PC-3 (cell line): ENCODE measurements around the gene LAG3. TPM values are rescaled to one million over a fixed set of nuclear protein-coding genes. Genes with fewer than 3 reads are reported as not detected.

Experiments used
- ATAC-seq: fragments of 200-7000 bp; cut with Tn5 transposase; 2 replicates; pipeline ENCODE4 v1.9.1; 2020; ENCODE audit warnings: mild to moderate bottlenecking, moderate library complexity
- BruUV-seq: library from RNA; stranded (reverse); fragments of 400-500 nt; replicated peaks from 2 replicates; lab custom pipeline; 2021; lab: Mats Ljungman, UMichigan
- CTCF ChIA-PET: fragments of 300-600 bp; sonication (Branson Sonifier 250); formaldehyde crosslinking; loops from one replicate; lab custom pipeline; 2022; ENCODE audit warnings: antibody characterized with exemption; lab: Charles Lee
- POLR2A ChIA-PET: fragments of 300-600 bp; sonication (Branson Sonifier 250); formaldehyde crosslinking; loops from one replicate; lab custom pipeline; 2022; ENCODE audit warnings: antibody characterized with exemption; ENCODE audit not compliant: unreplicated experiment; lab: Charles Lee
- DNase-seq: peaks from one replicate; pipeline ENCODE4 v3.0.0-alpha.2; 2015
- H2AFZ ChIP-seq: fragments of 300-600 bp; sonication (generic); 2 replicates; pipeline ENCODE4 v1.6.0; 2016; ENCODE audit warnings: antibody characterized with exemption, low read length
- H3F3A ChIP-seq: fragments of 300-600 bp; sonication (generic); one replicate; pipeline ENCODE4 v1.6.0; 2017; ENCODE audit warnings: antibody characterized with exemption, low read length, control low read depth, mild to moderate bottlenecking; ENCODE audit not compliant: unreplicated experiment
- H3K27ac ChIP-seq: fragments of 300-600 bp; sonication (generic); 2 replicates; pipeline ENCODE4 v1.5.1; 2016; ENCODE audit warnings: mild to moderate bottlenecking, low read length
- H3K27me3 ChIP-seq: fragments of 300-600 bp; sonication (generic); 2 replicates; pipeline ENCODE4 v1.6.1; 2016; ENCODE audit warnings: low read length, mixed read lengths
- H3K36me3 ChIP-seq: fragments of 300-600 bp; sonication (generic); 2 replicates; pipeline ENCODE4 v1.6.1; 2016; ENCODE audit warnings: low read depth, mixed run types, low read length, mixed read lengths
- H3K4me1 ChIP-seq: fragments of 300-600 bp; sonication (generic); 2 replicates; pipeline ENCODE4 v1.5.1; 2016; ENCODE audit warnings: low read length; ENCODE audit not compliant: insufficient read depth
- H3K4me2 ChIP-seq: fragments of 300-600 bp; sonication (generic); 2 replicates; pipeline ENCODE4 v1.6.0; 2016; ENCODE audit warnings: low read length
- H3K4me3 ChIP-seq: fragments of 300-600 bp; sonication (generic); 2 replicates; pipeline ENCODE4 v1.5.1; 2016; ENCODE audit warnings: mild to moderate bottlenecking, low read length, mixed read lengths
- H3K79me2 ChIP-seq: fragments of 300-600 bp; sonication (generic); 2 replicates; pipeline ENCODE4 v1.6.1; 2017; ENCODE audit warnings: low read length, mixed read lengths
- H3K9ac ChIP-seq: fragments of 300-600 bp; sonication (generic); 2 replicates; pipeline ENCODE4 v1.6.0; 2016; ENCODE audit warnings: mild to moderate bottlenecking, low read length
- H3K9me2 ChIP-seq: fragments of 300-600 bp; sonication (generic); replicated peaks from 2 replicates; pipeline ENCODE4 v1.6.1; 2016; ENCODE audit warnings: mixed run types, low read length, mixed read lengths
- H3K9me3 ChIP-seq: fragments of 300-600 bp; sonication (generic); 2 replicates; pipeline ENCODE4 v1.6.1; 2016; ENCODE audit warnings: low read length, mixed read lengths
- H4K20me1 ChIP-seq: fragments of 300-600 bp; sonication (generic); 2 replicates; pipeline ENCODE4 v1.6.1; 2016; ENCODE audit warnings: low read length, mixed read lengths
- EZH2 ChIP-seq: fragments of 300-600 bp; sonication (generic); IDR thresholded peaks from one replicate; pipeline ENCODE4 v1.6.1; 2017; ENCODE audit warnings: antibody characterized with exemption, mild to moderate bottlenecking, low read length; ENCODE audit not compliant: unreplicated experiment
- EZH2phosphoT487 ChIP-seq: fragments of 300-600 bp; sonication (generic); IDR thresholded peaks from 2 replicates; pipeline ENCODE4 v1.6.1; 2018; ENCODE audit warnings: mild to moderate bottlenecking, antibody characterized with exemption, low read length, borderline replicate concordance
- intact Hi-C: fragments of 100-400 bp; cut with micrococcal nuclease; formaldehyde crosslinking; loops from 2 replicates; pipeline ENCODE4 v1.9.0; 2023
- total RNA-seq: library from RNA; depleted of rRNA; stranded (reverse); fragments of >200 nt; gene quantifications from 2 replicates; pipeline ENCODE4 v1.2.3, GENCODE V29; 2014
- TF ChIP-seq, protein P1 (sequence below): fragments of 300-600 bp; sonication (generic); conservative IDR thresholded peaks from 2 replicates; pipeline ENCODE4 v1.5.1; 2017; ENCODE audit warnings: antibody characterized with exemption, low read depth, mild to moderate bottlenecking, low read length

LAG3 gene
- total RNA-seq, 1 experiment from 2014 or later = 0.58 TPM

DNA sequence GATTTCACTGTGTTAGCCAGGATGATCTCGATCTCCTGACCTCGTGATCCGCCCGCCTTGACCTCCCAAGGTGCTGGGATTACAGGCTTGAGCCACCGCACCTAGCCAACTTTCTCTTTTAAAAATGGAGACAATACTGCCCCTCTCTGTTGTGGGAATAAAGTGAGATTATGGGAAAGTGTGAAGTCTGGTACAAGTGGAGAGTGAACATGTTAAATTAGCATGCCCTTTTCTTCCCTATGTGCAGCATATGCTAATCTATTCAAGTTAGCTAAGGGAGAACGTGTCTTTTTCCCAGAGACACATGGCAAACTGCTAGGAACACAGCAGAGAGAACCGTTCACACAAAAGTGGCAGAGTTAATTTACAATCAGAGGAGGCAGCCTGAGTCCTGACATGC lies 47.0 kb upstream of the LAG3 start:
- Histone ChIP-seq H2AFZ (no peak overlapping the region), H3K9ac (no peak overlapping the region), H3K4me2 (0 out of 2 replicates have a peak overlapping the region, but pooled peaks have one; percentile 19), H3K9me2 (no peaks in the 10 kb centered on the region), H3K4me3 (no peak overlapping the region), H3F3A (no peaks in the 10 kb centered on the region), H4K20me1 (no peaks in the 10 kb centered on the region), H3K36me3 (peaks cover 8% of the 10 kb centered on the region; the same call in 1 of the 2 replicates), H3K4me1 (peaks cover 17% of the 10 kb centered on the region), H3K27me3 (no peaks in the 10 kb centered on the region), H3K79me2 (peaks cover 13% of the 10 kb centered on the region), H3K9me3 (no peaks in the 10 kb centered on the region), H3K27ac (no peak overlapping the region)
- intact Hi-C loops = no loop called here
- POLR2A ChIA-PET = no interaction called here
- ATAC-seq (no peak), DNase-seq (no peak)
- TF ChIP-seq EZH2 (no peak), EZH2phosphoT487 (no peak)
- TF ChIP-seq, protein P1, sequence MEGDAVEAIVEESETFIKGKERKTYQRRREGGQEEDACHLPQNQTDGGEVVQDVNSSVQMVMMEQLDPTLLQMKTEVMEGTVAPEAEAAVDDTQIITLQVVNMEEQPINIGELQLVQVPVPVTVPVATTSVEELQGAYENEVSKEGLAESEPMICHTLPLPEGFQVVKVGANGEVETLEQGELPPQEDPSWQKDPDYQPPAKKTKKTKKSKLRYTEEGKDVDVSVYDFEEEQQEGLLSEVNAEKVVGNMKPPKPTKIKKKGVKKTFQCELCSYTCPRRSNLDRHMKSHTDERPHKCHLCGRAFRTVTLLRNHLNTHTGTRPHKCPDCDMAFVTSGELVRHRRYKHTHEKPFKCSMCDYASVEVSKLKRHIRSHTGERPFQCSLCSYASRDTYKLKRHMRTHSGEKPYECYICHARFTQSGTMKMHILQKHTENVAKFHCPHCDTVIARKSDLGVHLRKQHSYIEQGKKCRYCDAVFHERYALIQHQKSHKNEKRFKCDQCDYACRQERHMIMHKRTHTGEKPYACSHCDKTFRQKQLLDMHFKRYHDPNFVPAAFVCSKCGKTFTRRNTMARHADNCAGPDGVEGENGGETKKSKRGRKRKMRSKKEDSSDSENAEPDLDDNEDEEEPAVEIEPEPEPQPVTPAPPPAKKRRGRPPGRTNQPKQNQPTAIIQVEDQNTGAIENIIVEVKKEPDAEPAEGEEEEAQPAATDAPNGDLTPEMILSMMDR = no peak
- CTCF ChIA-PET = no interaction called here
- BruUV-seq = no TSS peak

DNA sequence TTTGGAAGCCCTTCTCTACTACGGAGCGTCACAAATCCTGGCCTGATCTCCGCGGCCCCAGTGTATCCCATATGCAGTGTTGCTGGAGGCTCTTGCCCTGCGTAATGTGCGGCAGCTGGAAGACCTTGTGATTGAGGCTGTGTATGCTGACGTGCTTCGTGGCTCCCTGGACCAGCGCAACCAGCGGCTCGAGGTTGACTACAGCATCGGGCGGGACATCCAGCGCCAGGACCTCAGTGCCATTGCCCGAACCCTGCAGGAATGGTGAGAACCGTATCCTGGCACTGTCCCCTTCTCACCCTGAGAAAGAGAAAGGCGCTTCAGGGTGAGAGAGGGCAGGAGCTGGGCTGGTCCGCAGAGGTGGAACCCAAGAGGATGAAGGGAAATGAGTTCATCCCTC lies 43.1 kb upstream of the LAG3 start:
- DNase-seq = no peak
- BruUV-seq = no TSS peak
- no peaks in the 10 kb centered on the region for H4K20me1 ChIP-seq
- H3K79me2 ChIP-seq = peaks cover 13% of the 10 kb centered on the region
- no peak overlapping the region for H2AFZ ChIP-seq
- H3K4me2 ChIP-seq = no peak overlapping the region
- no peak for ATAC-seq
- H3K9ac ChIP-seq = no peak overlapping the region
- H3K27ac ChIP-seq = no peak overlapping the region
- H3K4me3 ChIP-seq = no peak overlapping the region
- H3F3A ChIP-seq = no peaks in the 10 kb centered on the region
- ChIA-PET CTCF (no interaction called here), POLR2A (no interaction called here)
- peaks cover 8% of the 10 kb centered on the region for H3K4me1 ChIP-seq
- H3K9me3 ChIP-seq = no peaks in the 10 kb centered on the region
- TF ChIP-seq, protein P1 = no peak
- TF ChIP-seq EZH2 = no peak
- no peak for TF ChIP-seq EZH2phosphoT487
- no peaks in the 10 kb centered on the region for H3K27me3 ChIP-seq
- no peaks in the 10 kb centered on the region for H3K9me2 ChIP-seq
- peaks cover 8% of the 10 kb centered on the region; the same call in 1 of the 2 replicates for H3K36me3 ChIP-seq
- intact Hi-C loops = no loop called here

DNA sequence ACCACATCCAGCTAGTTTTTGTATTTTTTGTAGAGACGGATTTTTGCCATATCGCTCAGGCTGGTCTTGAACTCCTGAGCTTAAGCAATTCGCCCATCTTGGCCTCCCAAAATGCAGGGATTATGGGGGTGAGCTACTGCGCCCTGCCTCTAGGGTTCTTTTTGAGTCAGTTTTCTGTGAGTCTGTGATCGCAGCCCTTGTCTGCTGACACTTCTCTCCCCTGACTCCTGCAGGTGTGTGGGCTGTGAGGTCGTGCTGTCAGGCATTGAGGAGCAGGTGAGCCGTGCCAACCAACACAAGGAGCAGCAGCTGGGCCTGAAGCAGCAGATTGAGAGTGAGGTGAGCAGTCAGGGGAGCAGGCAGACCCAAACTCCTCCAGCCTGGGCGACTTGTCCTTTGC lies 42.2 kb upstream of the LAG3 start:
- Histone ChIP-seq H4K20me1 (no peaks in the 10 kb centered on the region), H3K9me3 (no peaks in the 10 kb centered on the region), H3K4me1 (no peaks in the 10 kb centered on the region), H3K4me3 (no peak overlapping the region), H3K27me3 (no peaks in the 10 kb centered on the region), H3K27ac (no peak overlapping the region), H3F3A (no peaks in the 10 kb centered on the region), H3K36me3 (peaks cover 8% of the 10 kb centered on the region; the same call in 1 of the 2 replicates), H3K9me2 (no peaks in the 10 kb centered on the region), H3K4me2 (no peak overlapping the region), H3K9ac (no peak overlapping the region), H2AFZ (no peak overlapping the region), H3K79me2 (peaks cover 4% of the 10 kb centered on the region; the same call in 1 of the 2 replicates)
- no peak for TF ChIP-seq EZH2
- no peak for TF ChIP-seq EZH2phosphoT487
- TF ChIP-seq, protein P1 = no peak
- DNase-seq = no peak
- intact Hi-C loops = no loop called here
- ChIA-PET CTCF (no interaction called here), POLR2A (no interaction called here)
- no peak for ATAC-seq
- BruUV-seq = no TSS peak
